NT2/D1 (cell line): ENCODE data around the gene TEPSIN.
A peak's percentile ranks its signal among the peaks of the same experiment; 100 is the strongest.

ENCODE experiments used
- DNase-seq: peaks from one replicate; pipeline ENCODE4 v3.0.0-alpha.2; 2011; ENCODE audit warnings: low read depth, low spot score
- H3K27me3 ChIP-seq: 2 replicates; pipeline ENCODE4 v1.6.0; 2011; ENCODE audit warnings: mild to moderate bottlenecking; ENCODE audit not compliant: insufficient read length, insufficient read depth
- H3K36me3 ChIP-seq: 2 replicates; pipeline ENCODE4 v1.6.1; 2011; ENCODE audit warnings: mild to moderate bottlenecking, low read length, mixed read lengths; ENCODE audit not compliant: insufficient read depth, insufficient read length
- H3K4me1 ChIP-seq: 2 replicates; pipeline ENCODE4 v1.5.1; 2011; ENCODE audit not compliant: insufficient read depth, insufficient read length
- H3K4me3 ChIP-seq: 2 replicates; pipeline ENCODE4 v1.5.1; 2011; ENCODE audit warnings: low read depth; ENCODE audit not compliant: insufficient read length
- H3K9ac ChIP-seq: 2 replicates; pipeline ENCODE4 v1.6.0; 2011; ENCODE audit warnings: low read depth; ENCODE audit not compliant: insufficient read length
- H3K9me3 ChIP-seq: 2 replicates; pipeline ENCODE4 v1.5.1; 2011; ENCODE audit warnings: mild to moderate bottlenecking, low read length; ENCODE audit not compliant: insufficient read depth
- SUZ12 ChIP-seq: IDR thresholded peaks from 2 replicates; pipeline ENCODE4 v1.6.1; 2011; ENCODE audit not compliant: insufficient read length, insufficient read depth; ENCODE audit errors: extremely low read depth
- YY1 ChIP-seq: IDR thresholded peaks from 2 replicates; pipeline ENCODE4 v1.6.1; 2011; ENCODE audit not compliant: insufficient read length, insufficient read depth
- ZNF274 ChIP-seq: IDR thresholded peaks from 2 replicates; pipeline ENCODE4 v1.6.1; 2011; ENCODE audit warnings: mild to moderate bottlenecking, low read depth, low read length

Gene TEPSIN

GRCh38 chr17:81282876-81283275, 44.0 kb upstream of the TEPSIN start:
- Histone ChIP-seq H3K36me3 (peaks cover 69% of the 10 kb centered on the region), H3K9ac (peak overlapping the region; percentile 32), H3K9me3 (no peaks in the 10 kb centered on the region), H3K4me3 (no peak overlapping the region), H3K27me3 (no peaks in the 10 kb centered on the region), H3K4me1 (peaks cover 16% of the 10 kb centered on the region)
- TF ChIP-seq ZNF274 (no peak), YY1 (no peak), SUZ12 (no peak)
- no peak for DNase-seq

GRCh38 chr17:81282141-81282540, 43.3 kb upstream of the TEPSIN start:
- Histone ChIP-seq H3K27me3 (no peaks in the 10 kb centered on the region), H3K9me3 (no peaks in the 10 kb centered on the region), H3K36me3 (peaks cover 68% of the 10 kb centered on the region), H3K4me3 (no peak overlapping the region), H3K4me1 (peaks cover 16% of the 10 kb centered on the region), H3K9ac (no peak overlapping the region)
- TF ChIP-seq ZNF274 (no peak), YY1 (no peak), SUZ12 (no peak)
- no peak for DNase-seq

- Histone ChIP-seq H3K4me1 (peaks cover 12% of the 10 kb centered on the region), H3K27me3 (no peaks in the 10 kb centered on the region), H3K4me3 (no peak overlapping the region), H3K9ac (no peak overlapping the region), H3K9me3 (no peaks in the 10 kb centered on the region), H3K36me3 (peaks cover 72% of the 10 kb centered on the region)
- TF ChIP-seq YY1 (no peak), SUZ12 (no peak), ZNF274 (no peak)
- no peak for DNase-seq
These were observed 41.7 kb upstream of the TEPSIN start for GRCh38 chr17:81280571-81280970.

- peaks cover 74% of the 10 kb centered on the region for H3K36me3 ChIP-seq
- H3K27me3 ChIP-seq, result no peaks in the 10 kb centered on the region
- DNase-seq, result no peak
- H3K9me3 ChIP-seq, result no peaks in the 10 kb centered on the region
- H3K9ac ChIP-seq, result no peak overlapping the region
- TF ChIP-seq YY1 (no peak), ZNF274 (no peak), SUZ12 (no peak)
- H3K4me1 ChIP-seq, result peaks cover 6% of the 10 kb centered on the region
- no peak overlapping the region for H3K4me3 ChIP-seq
These were observed 40.7 kb upstream of the TEPSIN start for GRCh38 chr17:81279278-81280275.

- no peak for TF ChIP-seq ZNF274
- TF ChIP-seq YY1, result no peak
- TF ChIP-seq SUZ12, result no peak
- no peak overlapping the region for H3K9ac ChIP-seq
- no peak overlapping the region for H3K4me3 ChIP-seq
- DNase-seq, result no peak
- no peaks in the 10 kb centered on the region for H3K27me3 ChIP-seq
- H3K36me3 ChIP-seq, result peaks cover 78% of the 10 kb centered on the region
- peaks cover 6% of the 10 kb centered on the region for H3K4me1 ChIP-seq
- H3K9me3 ChIP-seq, result no peaks in the 10 kb centered on the region
These were observed 40.0 kb upstream of the TEPSIN start for GRCh38 chr17:81278831-81279230.

GRCh38 chr17:81277946-81278693, 39.3 kb upstream of the TEPSIN start:
- Histone ChIP-seq H3K9me3 (no peaks in the 10 kb centered on the region), H3K36me3 (peaks cover 81% of the 10 kb centered on the region), H3K9ac (no peak overlapping the region), H3K27me3 (no peaks in the 10 kb centered on the region), H3K4me1 (peaks cover 6% of the 10 kb centered on the region), H3K4me3 (no peak overlapping the region)
- TF ChIP-seq SUZ12 (no peak), ZNF274 (no peak), YY1 (no peak)
- no peak for DNase-seq

- Histone ChIP-seq H3K4me3 (no peak overlapping the region), H3K27me3 (no peaks in the 10 kb centered on the region), H3K9me3 (no peaks in the 10 kb centered on the region), H3K4me1 (peaks cover 4% of the 10 kb centered on the region), H3K36me3 (peaks cover 81% of the 10 kb centered on the region), H3K9ac (no peak overlapping the region)
- TF ChIP-seq ZNF274 (no peak), YY1 (no peak), SUZ12 (no peak)
- no peak for DNase-seq
These were observed 38.6 kb upstream of the TEPSIN start for GRCh38 chr17:81277421-81277820.
